ENCODE data around the gene CNMD. TPM values are rescaled to one million over a fixed set of nuclear protein-coding genes. Genes with fewer than 3 reads are reported as not detected.
"Not testable (repeated sequence)": the region's sequence is repeated elsewhere in the genome, so short reads cannot be mapped to it uniquely, and the experiment has no call there.

CNMD gene
- total and polyA plus RNA-seq, 2 donors from 2014 or later, result not detected

GRCh38 chr13:52696566-52696965, 43.1 kb downstream of the CNMD start:
- peak; percentile 37 for FAIRE-seq
- intact Hi-C loops (cut with DNase I), result no loop called here
- no peaks in the 10 kb centered on the region for H3K4me1 ChIP-seq (ENCODE audit: control insufficient read depth in 2 of 3, insufficient read depth in 2 of 3, low read depth in 1 of 3, low read length in 3 of 3)
- no peaks in the 10 kb centered on the region for H3K27me3 ChIP-seq (ENCODE audit: control insufficient read depth, insufficient read depth, low read length)
- no peaks in the 10 kb centered on the region for H3K9me3 ChIP-seq (ENCODE audit: control insufficient read depth in 2 of 3, insufficient read depth in 1 of 3, low read length in 3 of 3)
- no peak overlapping the region for H3K27ac ChIP-seq (ENCODE audit: low read depth in 2 of 2, low read length in 2 of 2)
- H3K4me3 ChIP-seq (ENCODE audit: low read length in 3 of 3), result no peak overlapping the region
- no peak overlapping the region for H3K9ac ChIP-seq (ENCODE audit: low read length in 3 of 3)
- H3K36me3 ChIP-seq (ENCODE audit: control insufficient read depth in 2 of 3, insufficient read depth in 3 of 3, low read length in 3 of 3), result peaks cover 0 to under 1% (median 0%) of the 10 kb centered on the region in 3 donors
- DNase-seq, result no peak
- no peak for TF ChIP-seq CTCF (IDR thresholded peaks at IDR 0.05; ENCODE audit: borderline replicate concordance, extremely low read depth, insufficient read depth)

- no peak for DNase-seq
- TF ChIP-seq CTCF (IDR thresholded peaks at IDR 0.05; ENCODE audit: borderline replicate concordance, extremely low read depth, insufficient read depth), result no peak
- Histone ChIP-seq H3K27me3 (ENCODE audit: control insufficient read depth, insufficient read depth, low read length) (no peaks in the 10 kb centered on the region), H3K9me3 (ENCODE audit: control insufficient read depth in 2 of 3, insufficient read depth in 1 of 3, low read length in 3 of 3) (no peaks in the 10 kb centered on the region), H3K36me3 (ENCODE audit: control insufficient read depth in 2 of 3, insufficient read depth in 3 of 3, low read length in 3 of 3) (peaks cover 0 to 3% (median 0%) of the 10 kb centered on the region in 3 donors), H3K4me1 (ENCODE audit: control insufficient read depth in 2 of 3, insufficient read depth in 2 of 3, low read depth in 1 of 3, low read length in 3 of 3) (no peaks in the 10 kb centered on the region), H3K4me3 (ENCODE audit: low read length in 3 of 3) (no peak overlapping the region), H3K27ac (ENCODE audit: low read depth in 2 of 2, low read length in 2 of 2) (no peak overlapping the region), H3K9ac (ENCODE audit: low read length in 3 of 3) (no peak overlapping the region)
- intact Hi-C loops (cut with DNase I), result no loop called here
- FAIRE-seq, result no peak
Observed at GRCh38 chr13:52695856-52696255, 43.8 kb downstream of the CNMD start.

DNA sequence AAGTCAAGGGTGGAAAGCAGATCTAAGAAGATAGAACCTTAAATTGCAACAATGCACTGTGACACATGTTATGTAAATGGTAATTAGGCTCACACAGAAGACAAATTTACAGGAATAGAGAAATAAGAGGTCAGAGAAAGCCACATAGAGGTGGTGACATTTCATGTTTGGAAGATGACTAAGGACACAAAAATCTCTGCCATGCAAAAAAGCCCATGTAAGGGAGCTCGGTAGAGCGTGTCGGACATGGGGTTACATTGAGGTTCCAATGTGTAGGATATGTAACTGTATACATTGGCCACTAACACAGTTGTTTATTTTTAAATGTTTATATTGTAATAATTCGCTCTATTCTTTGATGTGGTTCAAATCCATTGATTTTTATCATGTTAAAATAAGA, 53.2 kb downstream of the CNMD start:
- H3K4me3 ChIP-seq (ENCODE audit: low read length in 3 of 3), result no peak overlapping the region
- H3K9ac ChIP-seq (ENCODE audit: low read length in 3 of 3), result no peak overlapping the region
- H3K27me3 ChIP-seq (ENCODE audit: control insufficient read depth, insufficient read depth, low read length), result no peaks in the 10 kb centered on the region
- no peaks in the 10 kb centered on the region for H3K9me3 ChIP-seq (ENCODE audit: control insufficient read depth in 2 of 3, insufficient read depth in 1 of 3, low read length in 3 of 3)
- no peak for TF ChIP-seq CTCF (IDR thresholded peaks at IDR 0.05; ENCODE audit: borderline replicate concordance, extremely low read depth, insufficient read depth)
- H3K27ac ChIP-seq (ENCODE audit: low read depth in 2 of 2, low read length in 2 of 2), result no peak overlapping the region
- no peaks in the 10 kb centered on the region for H3K4me1 ChIP-seq (ENCODE audit: control insufficient read depth in 2 of 3, insufficient read depth in 2 of 3, low read depth in 1 of 3, low read length in 3 of 3)
- intact Hi-C loops (cut with DNase I), result no loop called here
- FAIRE-seq (no peak), DNase-seq (no peak)
- H3K36me3 ChIP-seq (ENCODE audit: control insufficient read depth in 2 of 3, insufficient read depth in 3 of 3, low read length in 3 of 3), result peaks cover 0 to 18% (median 7%) of the 10 kb centered on the region in 3 donors

- H3K36me3 ChIP-seq (ENCODE audit: control insufficient read depth in 2 of 3, insufficient read depth in 3 of 3, low read length in 3 of 3), result peaks cover 0 to 18% (median 7%) of the 10 kb centered on the region in 3 donors
- H3K27ac ChIP-seq (ENCODE audit: low read depth in 2 of 2, low read length in 2 of 2); H3K4me3 ChIP-seq (ENCODE audit: low read length in 3 of 3); H3K9ac ChIP-seq (ENCODE audit: low read length in 3 of 3); intact Hi-C loops (cut with DNase I); H3K4me1 ChIP-seq (ENCODE audit: control insufficient read depth in 2 of 3, insufficient read depth in 2 of 3, low read depth in 1 of 3, low read length in 3 of 3); DNase-seq; FAIRE-seq; H3K9me3 ChIP-seq (ENCODE audit: control insufficient read depth in 2 of 3, insufficient read depth in 1 of 3, low read length in 3 of 3); H3K27me3 ChIP-seq (ENCODE audit: control insufficient read depth, insufficient read depth, low read length): not testable (repeated sequence)
Observed at GRCh38 chr13:52685806-52686205, 53.8 kb downstream of the CNMD start.

All from kidney (tissue), 14 donors.